Measurements from ENCODE around the gene ISG15.

Gene ISG15

GRCh38 chr1:970242-970972, 42.9 kb upstream of the ISG15 start:
- Histone ChIP-seq H3K27me3 (ENCODE audit: insufficient read depth, poor library complexity, severe bottlenecking) (no peaks in the 10 kb centered on the region), H3K4me1 (ENCODE audit: insufficient read depth, poor library complexity, severe bottlenecking) (no peaks in the 10 kb centered on the region)

GRCh38 chr1:970973-971730, 42.1 kb upstream of the ISG15 start:
- Histone ChIP-seq H3K9me3 (ENCODE audit: severe bottlenecking) (no peaks in the 10 kb centered on the region), H3K4me1 (ENCODE audit: insufficient read depth, poor library complexity, severe bottlenecking) (no peaks in the 10 kb centered on the region), H3K27me3 (ENCODE audit: insufficient read depth, poor library complexity, severe bottlenecking) (no peaks in the 10 kb centered on the region), H3K4me3 (ENCODE audit: severe bottlenecking) (no peak overlapping the region), H3K27ac (ENCODE audit: poor library complexity, severe bottlenecking) (no peak overlapping the region), H3K36me3 (ENCODE audit: low read depth) (no peaks in the 10 kb centered on the region)
- no peak for ATAC-seq (ENCODE audit: low read depth)
- DNase-seq (ENCODE audit: low spot score) = no peak
- TF ChIP-seq CTCF (IDR thresholded peaks at IDR 0.05; ENCODE audit: poor library complexity, severe bottlenecking) = no peak

More at GRCh38 chr1:970242-970972, 42.9 kb upstream of the ISG15 start:
- TF ChIP-seq CTCF (IDR thresholded peaks at IDR 0.05; ENCODE audit: poor library complexity, severe bottlenecking) = no peak
- Histone ChIP-seq H3K9me3 (ENCODE audit: severe bottlenecking) (no peaks in the 10 kb centered on the region), H3K27ac (ENCODE audit: poor library complexity, severe bottlenecking) (no peak overlapping the region), H3K36me3 (ENCODE audit: low read depth) (peaks cover under 1% of the 10 kb centered on the region; the same call in 1 of the 2 replicates), H3K4me3 (ENCODE audit: severe bottlenecking) (no peak overlapping the region)
- DNase-seq (ENCODE audit: low spot score) (no peak), ATAC-seq (ENCODE audit: low read depth) (no peak)

- H3K27ac ChIP-seq (ENCODE audit: poor library complexity, severe bottlenecking) = no peak overlapping the region
- H3K4me1 ChIP-seq (ENCODE audit: insufficient read depth, poor library complexity, severe bottlenecking) = no peaks in the 10 kb centered on the region
- DNase-seq (ENCODE audit: low spot score) = no peak
- no peaks in the 10 kb centered on the region for H3K9me3 ChIP-seq (ENCODE audit: severe bottlenecking)
- H3K27me3 ChIP-seq (ENCODE audit: insufficient read depth, poor library complexity, severe bottlenecking) = no peaks in the 10 kb centered on the region
- ATAC-seq (ENCODE audit: low read depth) = no peak
- H3K4me3 ChIP-seq (ENCODE audit: severe bottlenecking) = no peak overlapping the region
- no peaks in the 10 kb centered on the region for H3K36me3 ChIP-seq (ENCODE audit: low read depth)
- no peak for TF ChIP-seq CTCF (IDR thresholded peaks at IDR 0.05; ENCODE audit: poor library complexity, severe bottlenecking)
These were observed 41.4 kb upstream of the ISG15 start for GRCh38 chr1:971751-972506.

GRCh38 chr1:972726-973458, 40.4 kb upstream of the ISG15 start:
- Histone ChIP-seq H3K9me3 (ENCODE audit: severe bottlenecking) (no peaks in the 10 kb centered on the region), H3K4me1 (ENCODE audit: insufficient read depth, poor library complexity, severe bottlenecking) (no peaks in the 10 kb centered on the region), H3K27me3 (ENCODE audit: insufficient read depth, poor library complexity, severe bottlenecking) (no peaks in the 10 kb centered on the region), H3K4me3 (ENCODE audit: severe bottlenecking) (no peak overlapping the region), H3K27ac (ENCODE audit: poor library complexity, severe bottlenecking) (no peak overlapping the region), H3K36me3 (ENCODE audit: low read depth) (no peaks in the 10 kb centered on the region)
- DNase-seq (ENCODE audit: low spot score) (no peak), ATAC-seq (ENCODE audit: low read depth) (no peak)
- TF ChIP-seq CTCF (IDR thresholded peaks at IDR 0.05; ENCODE audit: poor library complexity, severe bottlenecking) = no peak

Measured in RWPE2 (cell line).